Panc1 (cell line): ENCODE data around the gene CCNG2.

Source experiments
- POLR2AphosphoS5 ChIP-seq: IDR thresholded peaks from 2 replicates; pipeline ENCODE4 v1.6.1; 2012; ENCODE audit warnings: mild to moderate bottlenecking, low read depth, low read length, moderate library complexity
- REST ChIP-seq, 2 experiments: IDR thresholded peaks; 2 replicates each; pipeline ENCODE4 v1.6.1; 2011 to 2012; ENCODE audit warnings: low read depth in 2 of 2, control low read depth in 1 of 2, low read length in 1 of 2, mild to moderate bottlenecking in 1 of 2, moderate library complexity in 1 of 2; ENCODE audit not compliant: insufficient read depth in 1 of 2
- SIN3A ChIP-seq: IDR thresholded peaks from 2 replicates; pipeline ENCODE4 v1.6.1; 2012; ENCODE audit warnings: low read depth, mild to moderate bottlenecking, low read length, moderate library complexity, borderline replicate concordance; ENCODE audit not compliant: insufficient read depth
- TF ChIP-seq, protein P1 (sequence below): fragments of 450-650 bp; IDR thresholded peaks from 2 replicates; pipeline ENCODE4 v1.5.1; 2017; ENCODE audit warnings: mild to moderate bottlenecking

GRCh38 chr4:77141964-77142645, 14.9 kb upstream of the CCNG2 start:
- no peak for TF ChIP-seq POLR2AphosphoS5
- TF ChIP-seq, protein P1, sequence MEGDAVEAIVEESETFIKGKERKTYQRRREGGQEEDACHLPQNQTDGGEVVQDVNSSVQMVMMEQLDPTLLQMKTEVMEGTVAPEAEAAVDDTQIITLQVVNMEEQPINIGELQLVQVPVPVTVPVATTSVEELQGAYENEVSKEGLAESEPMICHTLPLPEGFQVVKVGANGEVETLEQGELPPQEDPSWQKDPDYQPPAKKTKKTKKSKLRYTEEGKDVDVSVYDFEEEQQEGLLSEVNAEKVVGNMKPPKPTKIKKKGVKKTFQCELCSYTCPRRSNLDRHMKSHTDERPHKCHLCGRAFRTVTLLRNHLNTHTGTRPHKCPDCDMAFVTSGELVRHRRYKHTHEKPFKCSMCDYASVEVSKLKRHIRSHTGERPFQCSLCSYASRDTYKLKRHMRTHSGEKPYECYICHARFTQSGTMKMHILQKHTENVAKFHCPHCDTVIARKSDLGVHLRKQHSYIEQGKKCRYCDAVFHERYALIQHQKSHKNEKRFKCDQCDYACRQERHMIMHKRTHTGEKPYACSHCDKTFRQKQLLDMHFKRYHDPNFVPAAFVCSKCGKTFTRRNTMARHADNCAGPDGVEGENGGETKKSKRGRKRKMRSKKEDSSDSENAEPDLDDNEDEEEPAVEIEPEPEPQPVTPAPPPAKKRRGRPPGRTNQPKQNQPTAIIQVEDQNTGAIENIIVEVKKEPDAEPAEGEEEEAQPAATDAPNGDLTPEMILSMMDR, result no peak
- TF ChIP-seq SIN3A, result no peak
- no peak for TF ChIP-seq REST (IDR thresholded peaks at IDR 0.05; ENCODE audit: insufficient read depth in 1 of 2, low read depth in 2 of 2, low read length in 1 of 2)
